ENCODE measurements around the gene NCOA5. TPM values are rescaled to one million over a fixed set of nuclear protein-coding genes. Genes with fewer than 3 reads are reported as not detected.

The NCOA5 gene
- total and polyA plus RNA-seq, 2 experiments from 2014 or later, result 8.4 to 22.8 TPM

DNA sequence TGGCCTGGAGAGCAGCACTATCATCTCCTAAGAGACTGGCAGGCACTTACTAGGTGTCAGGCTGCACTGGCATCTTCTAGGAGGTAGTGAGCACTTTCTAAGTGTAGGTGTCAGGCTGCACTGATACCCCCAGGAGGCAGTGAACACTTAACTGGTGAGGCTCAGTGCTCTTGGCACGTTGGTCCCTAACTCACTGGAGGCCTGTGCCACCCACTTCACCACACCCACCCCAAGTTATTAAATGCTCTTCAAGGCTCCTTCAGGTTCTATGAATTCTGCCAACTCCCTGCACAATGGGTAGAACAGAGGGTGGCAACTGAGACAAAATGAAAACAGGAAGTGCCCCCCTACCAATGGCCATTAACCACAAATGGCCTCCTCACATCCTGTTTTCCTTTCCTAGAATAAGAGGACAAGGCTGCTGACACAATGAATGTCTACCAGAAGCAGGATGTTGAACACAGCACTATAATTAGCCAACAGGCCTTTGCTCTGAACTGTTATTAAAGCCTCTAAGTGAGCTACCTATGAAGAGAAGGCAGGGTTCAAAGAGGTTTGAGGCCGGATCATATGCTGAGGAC, 29.4 kb downstream of the NCOA5 start:
- H3K4me3 ChIP-seq, result no peak overlapping the region
- H3K36me3 ChIP-seq (ENCODE audit: insufficient read depth), result peaks cover 28% of the 10 kb centered on the region
- no peaks in the 10 kb centered on the region for H3K79me2 ChIP-seq (replicated peaks; ENCODE audit: insufficient read depth)
- Mint-ChIP-seq H3K9me3 (no peaks in the 10 kb centered on the region), H3K4me1 (peaks cover 26% of the 10 kb centered on the region), H3K27me3 (ENCODE audit: insufficient read depth, low read depth, poor library complexity) (peaks cover 53% of the 10 kb centered on the region), H3K36me3 (ENCODE audit: low read depth) (peaks cover 47% of the 10 kb centered on the region), H3K27ac (no peak overlapping the region), H3K4me3 (no peak overlapping the region; the same call in 2 of the 3 replicates)
- H3K27ac ChIP-seq (ENCODE audit: low read depth), result no peak overlapping the region
- H3F3A ChIP-seq (replicated peaks; ENCODE audit: low read depth), result peaks cover 15% of the 10 kb centered on the region
- peaks cover 50% of the 10 kb centered on the region for H3K27me3 ChIP-seq (ENCODE audit: insufficient read depth)
- H3K9me2 ChIP-seq (ENCODE audit: insufficient read depth), result no peaks in the 10 kb centered on the region
- TF ChIP-seq ZNF114 (CRISPR knock-in tag; IDR thresholded peaks at IDR 0.05), result no peak
- TF ChIP-seq, protein P1, sequence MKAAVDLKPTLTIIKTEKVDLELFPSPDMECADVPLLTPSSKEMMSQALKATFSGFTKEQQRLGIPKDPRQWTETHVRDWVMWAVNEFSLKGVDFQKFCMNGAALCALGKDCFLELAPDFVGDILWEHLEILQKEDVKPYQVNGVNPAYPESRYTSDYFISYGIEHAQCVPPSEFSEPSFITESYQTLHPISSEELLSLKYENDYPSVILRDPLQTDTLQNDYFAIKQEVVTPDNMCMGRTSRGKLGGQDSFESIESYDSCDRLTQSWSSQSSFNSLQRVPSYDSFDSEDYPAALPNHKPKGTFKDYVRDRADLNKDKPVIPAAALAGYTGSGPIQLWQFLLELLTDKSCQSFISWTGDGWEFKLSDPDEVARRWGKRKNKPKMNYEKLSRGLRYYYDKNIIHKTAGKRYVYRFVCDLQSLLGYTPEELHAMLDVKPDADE (IDR thresholded peaks at IDR 0.05), result no peak
- no peak for TF ChIP-seq POLR2AphosphoS5 (IDR thresholded peaks at IDR 0.05; ENCODE audit: low read depth)
- TF ChIP-seq, protein P2, sequence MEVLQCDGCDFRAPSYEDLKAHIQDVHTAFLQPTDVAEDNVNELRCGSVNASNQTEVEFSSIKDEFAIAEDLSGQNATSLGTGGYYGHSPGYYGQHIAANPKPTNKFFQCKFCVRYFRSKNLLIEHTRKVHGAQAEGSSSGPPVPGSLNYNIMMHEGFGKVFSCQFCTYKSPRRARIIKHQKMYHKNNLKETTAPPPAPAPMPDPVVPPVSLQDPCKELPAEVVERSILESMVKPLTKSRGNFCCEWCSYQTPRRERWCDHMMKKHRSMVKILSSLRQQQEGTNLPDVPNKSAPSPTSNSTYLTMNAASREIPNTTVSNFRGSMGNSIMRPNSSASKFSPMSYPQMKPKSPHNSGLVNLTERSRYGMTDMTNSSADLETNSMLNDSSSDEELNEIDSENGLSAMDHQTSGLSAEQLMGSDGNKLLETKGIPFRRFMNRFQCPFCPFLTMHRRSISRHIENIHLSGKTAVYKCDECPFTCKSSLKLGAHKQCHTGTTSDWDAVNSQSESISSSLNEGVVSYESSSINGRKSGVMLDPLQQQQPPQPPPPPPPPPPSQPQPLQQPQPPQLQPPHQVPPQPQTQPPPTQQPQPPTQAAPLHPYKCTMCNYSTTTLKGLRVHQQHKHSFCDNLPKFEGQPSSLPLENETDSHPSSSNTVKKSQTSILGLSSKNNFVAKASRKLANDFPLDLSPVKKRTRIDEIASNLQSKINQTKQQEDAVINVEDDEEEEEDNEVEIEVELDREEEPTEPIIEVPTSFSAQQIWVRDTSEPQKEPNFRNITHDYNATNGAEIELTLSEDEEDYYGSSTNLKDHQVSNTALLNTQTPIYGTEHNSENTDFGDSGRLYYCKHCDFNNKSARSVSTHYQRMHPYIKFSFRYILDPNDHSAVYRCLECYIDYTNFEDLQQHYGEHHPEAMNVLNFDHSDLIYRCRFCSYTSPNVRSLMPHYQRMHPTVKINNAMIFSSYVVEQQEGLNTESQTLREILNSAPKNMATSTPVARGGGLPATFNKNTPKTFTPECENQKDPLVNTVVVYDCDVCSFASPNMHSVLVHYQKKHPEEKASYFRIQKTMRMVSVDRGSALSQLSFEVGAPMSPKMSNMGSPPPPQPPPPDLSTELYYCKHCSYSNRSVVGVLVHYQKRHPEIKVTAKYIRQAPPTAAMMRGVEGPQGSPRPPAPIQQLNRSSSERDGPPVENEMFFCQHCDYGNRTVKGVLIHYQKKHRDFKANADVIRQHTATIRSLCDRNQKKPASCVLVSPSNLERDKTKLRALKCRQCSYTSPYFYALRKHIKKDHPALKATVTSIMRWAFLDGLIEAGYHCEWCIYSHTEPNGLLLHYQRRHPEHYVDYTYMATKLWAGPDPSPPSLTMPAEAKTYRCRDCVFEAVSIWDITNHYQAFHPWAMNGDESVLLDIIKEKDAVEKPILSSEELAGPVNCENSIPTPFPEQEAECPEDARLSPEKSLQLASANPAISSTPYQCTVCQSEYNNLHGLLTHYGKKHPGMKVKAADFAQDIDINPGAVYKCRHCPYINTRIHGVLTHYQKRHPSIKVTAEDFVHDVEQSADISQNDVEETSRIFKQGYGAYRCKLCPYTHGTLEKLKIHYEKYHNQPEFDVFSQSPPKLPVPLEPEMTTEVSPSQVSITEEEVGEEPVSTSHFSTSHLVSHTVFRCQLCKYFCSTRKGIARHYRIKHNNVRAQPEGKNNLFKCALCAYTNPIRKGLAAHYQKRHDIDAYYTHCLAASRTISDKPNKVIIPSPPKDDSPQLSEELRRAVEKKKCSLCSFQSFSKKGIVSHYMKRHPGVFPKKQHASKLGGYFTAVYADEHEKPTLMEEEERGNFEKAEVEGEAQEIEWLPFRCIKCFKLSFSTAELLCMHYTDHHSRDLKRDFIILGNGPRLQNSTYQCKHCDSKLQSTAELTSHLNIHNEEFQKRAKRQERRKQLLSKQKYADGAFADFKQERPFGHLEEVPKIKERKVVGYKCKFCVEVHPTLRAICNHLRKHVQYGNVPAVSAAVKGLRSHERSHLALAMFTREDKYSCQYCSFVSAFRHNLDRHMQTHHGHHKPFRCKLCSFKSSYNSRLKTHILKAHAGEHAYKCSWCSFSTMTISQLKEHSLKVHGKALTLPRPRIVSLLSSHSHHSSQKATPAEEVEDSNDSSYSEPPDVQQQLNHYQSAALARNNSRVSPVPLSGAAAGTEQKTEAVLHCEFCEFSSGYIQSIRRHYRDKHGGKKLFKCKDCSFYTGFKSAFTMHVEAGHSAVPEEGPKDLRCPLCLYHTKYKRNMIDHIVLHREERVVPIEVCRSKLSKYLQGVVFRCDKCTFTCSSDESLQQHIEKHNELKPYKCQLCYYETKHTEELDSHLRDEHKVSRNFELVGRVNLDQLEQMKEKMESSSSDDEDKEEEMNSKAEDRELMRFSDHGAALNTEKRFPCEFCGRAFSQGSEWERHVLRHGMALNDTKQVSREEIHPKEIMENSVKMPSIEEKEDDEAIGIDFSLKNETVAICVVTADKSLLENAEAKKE (CRISPR knock-in tag; IDR thresholded peaks at IDR 0.05), result no peak
- no peak for TF ChIP-seq NANOG (IDR thresholded peaks at IDR 0.05; ENCODE audit: borderline replicate concordance)
- no peak for TF ChIP-seq ZNF331 (CRISPR knock-in tag; IDR thresholded peaks at IDR 0.05; ENCODE audit: low read depth)
- no peak for TF ChIP-seq EZH2phosphoT487 (IDR thresholded peaks at IDR 0.05; ENCODE audit: unreplicated experiment)
- TF ChIP-seq STAT1 (IDR thresholded peaks at IDR 0.05; ENCODE audit: unreplicated experiment), result no peak
- H2AFZ ChIP-seq, result no peak overlapping the region
- ATAC-seq (no peak), DNase-seq (ENCODE audit: low spot score) (no peak)
- H4K20me1 ChIP-seq (replicated peaks; ENCODE audit: insufficient read depth), result peaks cover 18% of the 10 kb centered on the region
- H3K4me1 ChIP-seq (ENCODE audit: insufficient read depth), result peaks cover 22% of the 10 kb centered on the region
- peak overlapping the region; percentile 38 for H3K4me2 ChIP-seq
